GM19324 (cell line): ENCODE results near the gene CIDEC.

ENCODE experiments used
- ATAC-seq: cut with Tn5 transposase; IDR thresholded peaks from one replicate; pipeline ENCODE4 v1.9.1; 2021; ENCODE audit warnings: mild to moderate bottlenecking, moderate library complexity; ENCODE audit not compliant: unreplicated experiment, low FRiP score

The CIDEC gene, protein sequence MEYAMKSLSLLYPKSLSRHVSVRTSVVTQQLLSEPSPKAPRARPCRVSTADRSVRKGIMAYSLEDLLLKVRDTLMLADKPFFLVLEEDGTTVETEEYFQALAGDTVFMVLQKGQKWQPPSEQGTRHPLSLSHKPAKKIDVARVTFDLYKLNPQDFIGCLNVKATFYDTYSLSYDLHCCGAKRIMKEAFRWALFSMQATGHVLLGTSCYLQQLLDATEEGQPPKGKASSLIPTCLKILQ

DNA sequence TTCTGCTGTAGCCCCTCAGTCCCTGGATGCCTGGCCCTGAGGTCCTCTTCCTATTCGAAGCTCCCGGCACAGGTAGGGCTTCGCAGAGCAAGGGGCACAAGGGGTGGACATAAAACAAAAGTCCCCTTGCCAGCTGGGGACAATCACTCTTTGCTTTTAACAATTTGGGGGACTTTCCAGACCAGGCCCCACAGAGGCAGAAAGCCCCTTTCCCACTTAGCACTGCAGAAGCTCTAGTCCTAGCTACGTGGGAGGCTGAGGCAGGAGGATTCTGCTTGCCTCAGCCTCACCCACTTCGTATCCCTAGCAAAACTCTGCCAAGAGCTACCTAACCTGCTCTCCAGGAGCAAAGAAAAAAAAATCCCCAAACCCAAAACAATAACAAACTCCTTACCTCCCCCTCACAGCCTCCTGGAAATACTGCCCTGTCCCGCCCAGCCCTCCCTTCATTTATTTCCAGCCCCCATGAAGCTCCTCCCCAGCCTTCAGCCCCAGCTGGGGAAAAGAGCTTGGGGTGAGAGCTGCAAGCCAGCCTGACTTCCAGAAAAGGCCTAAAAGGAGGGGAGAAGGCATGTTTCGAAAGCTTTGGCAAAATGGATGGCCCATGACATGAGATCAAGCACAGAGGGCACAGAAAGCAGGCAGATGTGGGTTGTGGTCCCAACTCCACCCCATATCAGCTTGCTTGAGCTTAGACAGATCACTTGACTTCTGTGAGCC, at the start of gene CIDEC:
TSS of gene CIDEC (minus strand) at position 424 of the 720 bp plus-strand sequence. CDS start 1,767 bp downstream, outside the sequence.
- no peak for ATAC-seq

DNA sequence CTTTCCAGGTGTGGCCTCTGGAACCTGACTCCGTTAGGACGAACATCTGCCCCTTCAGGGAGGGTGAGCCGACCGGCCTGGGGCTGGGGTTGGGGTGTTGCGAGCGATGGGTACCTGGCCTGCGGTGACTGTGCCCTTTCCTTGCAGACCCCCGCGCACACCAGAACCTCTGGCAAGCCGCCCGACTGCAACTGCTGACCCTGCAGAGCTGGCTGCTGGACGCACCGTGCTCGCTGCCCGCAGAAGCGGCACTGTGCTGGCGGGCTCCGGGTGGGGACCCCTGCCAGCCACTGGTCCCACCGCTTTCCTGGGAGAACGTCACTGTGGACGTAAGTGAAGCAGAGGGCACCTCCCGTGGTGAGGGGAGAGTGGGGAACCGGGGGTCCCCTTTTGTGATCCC, 48.1 kb upstream of the CIDEC start:
- no peak for ATAC-seq

DNA sequence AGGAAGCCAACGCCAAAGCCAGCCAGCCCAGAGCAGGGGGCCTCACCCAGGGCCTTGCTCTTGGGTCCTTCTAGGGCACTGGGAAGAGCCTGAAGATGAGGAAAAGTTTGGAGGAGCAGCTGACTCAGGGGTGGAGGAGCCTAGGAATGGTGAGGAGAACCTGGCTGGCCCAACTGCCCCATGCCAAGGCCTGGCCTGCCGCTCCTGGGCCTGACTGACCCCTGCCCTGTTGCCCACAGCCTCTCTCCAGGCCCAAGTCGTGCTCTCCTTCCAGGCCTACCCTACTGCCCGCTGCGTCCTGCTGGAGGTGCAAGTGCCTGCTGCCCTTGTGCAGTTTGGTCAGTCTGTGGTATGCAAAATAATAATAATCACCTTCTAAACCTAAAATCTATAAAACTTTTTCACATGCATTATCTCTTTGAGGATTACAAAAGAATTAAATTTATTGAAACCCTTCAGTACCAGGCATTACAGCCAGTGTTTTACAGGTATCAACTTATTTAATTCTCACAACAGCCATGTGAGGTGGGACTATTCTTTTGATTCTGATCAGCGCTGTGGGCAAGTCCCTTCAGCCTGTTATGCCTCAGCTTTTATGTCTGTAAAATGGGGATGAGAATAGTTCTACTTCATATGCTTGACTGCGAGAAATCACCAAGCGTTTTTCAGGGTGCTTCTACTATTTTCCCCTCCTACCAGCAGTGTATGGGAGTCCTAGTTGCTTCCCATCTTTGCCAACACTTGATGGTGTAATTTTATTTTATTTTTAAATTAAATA, 38.4 kb upstream of the CIDEC start:
- ATAC-seq, result no peak

- no peak for ATAC-seq
These were observed 37.8 kb upstream of the CIDEC start for GRCh38 chr3:9917820-9918219.

DNA sequence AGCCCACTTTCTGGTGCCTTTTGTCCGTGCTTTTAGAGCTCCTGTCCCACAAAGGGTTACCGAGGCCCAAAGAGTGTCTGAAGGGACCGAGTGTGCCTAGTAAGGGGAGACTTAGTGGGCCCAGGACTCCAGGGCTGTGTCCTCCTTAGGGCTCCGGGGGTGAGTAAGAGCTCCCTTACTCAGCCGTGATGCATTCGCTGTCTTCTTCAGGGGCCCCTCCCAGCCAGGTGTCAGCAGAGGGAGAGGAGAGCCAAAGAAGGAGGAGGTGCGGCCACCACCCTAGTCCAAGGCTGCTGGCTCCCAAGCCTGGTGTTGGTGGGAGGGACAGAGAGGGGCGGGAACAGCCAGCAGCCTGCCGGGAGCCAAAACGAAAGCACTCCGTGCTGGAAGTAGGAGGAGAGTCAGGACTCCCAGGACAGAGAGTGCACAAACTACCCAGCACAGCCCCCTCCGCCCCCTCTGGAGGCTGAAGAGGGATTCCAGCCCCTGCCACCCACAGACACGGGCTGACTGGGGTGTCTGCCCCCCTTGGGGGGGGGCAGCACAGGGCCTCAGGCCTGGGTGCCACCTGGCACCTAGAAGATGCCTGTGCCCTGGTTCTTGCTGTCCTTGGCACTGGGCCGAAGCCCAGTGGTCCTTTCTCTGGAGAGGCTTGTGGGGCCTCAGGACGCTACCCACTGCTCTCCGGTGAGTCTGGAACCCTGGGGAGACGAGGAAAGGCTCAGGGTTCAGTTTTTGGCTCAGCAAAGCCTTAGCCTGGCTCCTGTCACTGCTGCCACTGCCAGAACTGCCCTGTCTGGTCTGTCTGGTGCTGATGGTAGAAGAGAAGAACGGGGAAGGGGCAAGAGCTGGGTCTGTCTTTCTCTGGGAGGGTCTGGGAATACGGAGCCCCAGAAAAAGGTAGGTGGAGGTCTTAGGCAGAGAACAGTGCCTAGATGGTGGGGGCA, 37.0 kb upstream of the CIDEC start, which contains the start of gene IL17RC:
TSS of gene IL17RC (plus strand) at position 365 of the 947 bp plus-strand sequence. CDS start at position 583, 218 bp downstream.
- ATAC-seq, result no peak

GRCh38 chr3:9916346-9916733, 36.3 kb upstream of the CIDEC start:
- ATAC-seq, result no peak

DNA sequence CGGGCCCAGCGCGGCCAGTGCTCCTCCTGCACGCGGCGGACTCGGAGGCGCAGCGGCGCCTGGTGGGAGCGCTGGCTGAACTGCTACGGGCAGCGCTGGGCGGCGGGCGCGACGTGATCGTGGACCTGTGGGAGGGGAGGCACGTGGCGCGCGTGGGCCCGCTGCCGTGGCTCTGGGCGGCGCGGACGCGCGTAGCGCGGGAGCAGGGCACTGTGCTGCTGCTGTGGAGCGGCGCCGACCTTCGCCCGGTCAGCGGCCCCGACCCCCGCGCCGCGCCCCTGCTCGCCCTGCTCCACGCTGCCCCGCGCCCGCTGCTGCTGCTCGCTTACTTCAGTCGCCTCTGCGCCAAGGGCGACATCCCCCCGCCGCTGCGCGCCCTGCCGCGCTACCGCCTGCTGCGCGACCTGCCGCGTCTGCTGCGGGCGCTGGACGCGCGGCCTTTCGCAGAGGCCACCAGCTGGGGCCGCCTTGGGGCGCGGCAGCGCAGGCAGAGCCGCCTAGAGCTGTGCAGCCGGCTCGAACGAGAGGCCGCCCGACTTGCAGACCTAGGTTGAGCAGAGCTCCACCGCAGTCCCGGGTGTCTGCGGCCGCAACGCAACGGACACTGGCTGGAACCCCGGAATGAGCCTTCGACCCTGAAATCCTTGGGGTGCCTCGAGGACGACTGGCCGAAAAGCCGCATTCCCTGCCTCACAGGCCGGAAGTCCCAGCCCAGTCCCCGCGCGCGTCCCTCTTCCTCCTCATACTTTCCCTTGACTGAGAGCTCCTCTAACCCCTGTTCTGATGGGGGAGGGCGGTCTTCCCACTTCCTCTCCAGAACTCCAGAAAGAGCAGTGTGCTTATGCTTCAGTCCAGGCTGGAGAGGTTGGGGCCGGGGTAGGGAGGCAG, 35.4 kb upstream of the CIDEC start:
- ATAC-seq, result no peak

- ATAC-seq, result no peak
These were observed 34.7 kb upstream of the CIDEC start for GRCh38 chr3:9914559-9915253.

GRCh38 chr3:9914011-9914410, 34.0 kb upstream of the CIDEC start:
- no peak for ATAC-seq

DNA sequence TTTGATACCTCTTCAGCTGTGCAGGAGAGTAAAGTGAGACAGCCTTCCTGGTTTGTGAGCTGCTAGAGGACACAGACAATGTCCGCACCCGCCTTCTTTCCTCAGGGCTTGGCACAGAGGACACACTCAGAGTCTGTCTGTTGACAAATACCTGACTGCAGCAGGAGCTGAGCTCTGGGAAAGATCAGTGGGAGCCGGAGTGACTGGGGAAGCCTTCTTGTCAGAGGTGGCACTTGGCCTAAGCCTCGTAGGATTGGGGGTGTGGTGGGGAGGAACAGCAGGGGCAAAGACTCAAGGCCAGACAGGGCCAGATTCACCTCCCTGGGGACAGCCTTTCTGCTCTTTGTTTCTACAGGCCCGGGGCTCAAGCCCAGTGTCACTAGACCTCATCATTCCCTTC, 33.5 kb upstream of the CIDEC start:
- ATAC-seq, result no peak

DNA sequence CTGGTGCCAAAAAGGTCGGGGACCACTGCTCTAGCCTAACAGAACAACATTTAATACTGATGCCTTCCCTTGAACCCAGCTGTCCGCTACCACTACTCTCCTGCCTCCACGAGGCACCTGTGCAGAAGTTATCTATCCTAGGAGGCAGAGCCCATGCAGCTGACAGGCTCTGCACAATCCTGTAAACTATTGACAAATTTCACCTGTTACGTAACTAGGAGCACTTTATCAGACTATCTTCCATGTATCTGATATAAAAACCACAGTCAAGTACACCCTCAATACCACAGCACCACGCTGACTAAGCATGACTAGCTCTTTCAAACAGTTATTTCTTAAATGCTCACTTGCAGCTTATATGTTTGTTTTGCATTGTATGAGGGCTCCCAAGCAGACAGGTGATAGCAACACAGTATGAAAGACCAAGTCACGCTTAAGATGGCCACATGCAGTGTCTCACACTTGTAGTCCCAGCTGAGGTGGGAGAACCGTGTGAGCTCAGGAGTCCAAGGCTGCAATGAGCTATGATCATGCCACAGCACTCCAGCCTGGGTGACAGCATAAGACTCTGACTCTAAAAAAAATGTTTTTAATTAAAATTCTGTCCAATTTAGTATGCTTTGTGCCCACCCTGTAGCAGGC, 32.4 kb upstream of the CIDEC start:
- ATAC-seq, result no peak

DNA sequence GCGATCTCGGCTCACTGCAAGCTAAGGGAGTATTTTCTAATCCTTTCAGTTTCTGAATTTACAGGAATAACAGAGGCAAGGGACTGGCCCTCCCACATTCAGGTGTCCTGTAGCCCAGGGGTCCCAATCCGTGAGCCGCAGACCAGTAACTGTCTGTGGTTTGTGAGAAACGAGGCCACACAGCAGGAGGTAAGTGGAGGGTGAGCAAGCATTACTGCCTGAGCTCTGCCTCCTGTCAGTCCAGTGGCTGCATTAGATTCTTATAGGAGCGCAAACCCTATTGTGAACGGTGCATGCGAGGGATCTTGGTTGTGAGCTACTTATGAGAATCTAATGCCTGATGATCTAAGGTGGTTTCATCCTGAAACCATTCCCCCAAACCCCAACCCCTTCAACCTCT, 31.8 kb upstream of the CIDEC start:
- no peak for ATAC-seq

GRCh38 chr3:9909221-9910013, 29.4 kb upstream of the CIDEC start:
- ATAC-seq, result no peak

- no peak for ATAC-seq
These were observed 28.2 kb upstream of the CIDEC start for GRCh38 chr3:9908286-9908685.

- ATAC-seq, result no peak
These were observed 26.4 kb upstream of the CIDEC start for GRCh38 chr3:9906480-9906879.

DNA sequence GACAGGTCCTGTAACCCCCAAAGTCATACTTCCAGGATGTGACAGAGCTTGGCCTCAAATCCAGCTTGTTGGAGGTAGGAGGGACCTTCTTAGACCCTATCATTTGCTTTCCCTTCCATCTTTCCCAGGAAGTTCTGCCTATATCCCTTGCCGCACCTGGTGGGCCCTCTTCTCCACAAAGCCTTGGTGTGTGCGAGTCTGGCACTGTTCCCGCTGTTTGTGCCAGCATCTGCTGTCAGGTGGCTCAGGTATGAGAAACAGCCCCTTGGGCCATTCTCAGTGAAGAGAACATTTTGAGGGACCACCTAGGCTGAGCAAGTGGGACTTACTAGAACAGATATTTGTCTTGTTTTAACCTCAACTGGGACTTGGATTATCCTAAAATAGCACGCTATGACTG, 23.9 kb upstream of the CIDEC start:
- no peak for ATAC-seq

GRCh38 chr3:9903238-9903624, 23.2 kb upstream of the CIDEC start:
- ATAC-seq, result no peak
